GM12875 (cell line): ENCODE measurements around the gene C3orf20.

Experiments used
- H3K4me3 ChIP-seq: one replicate; pipeline ENCODE4 v1.5.1; 2011; ENCODE audit warnings: low read depth, low read length, control low read depth
- TF ChIP-seq, protein P1 (sequence below): IDR thresholded peaks from 2 replicates; pipeline ENCODE4 v1.5.1; 2011; ENCODE audit warnings: low read depth, mild to moderate bottlenecking, control low read depth, inconsistent platforms, low read length, moderate library complexity, borderline replicate concordance; ENCODE audit not compliant: insufficient read depth

C3orf20 gene

DNA sequence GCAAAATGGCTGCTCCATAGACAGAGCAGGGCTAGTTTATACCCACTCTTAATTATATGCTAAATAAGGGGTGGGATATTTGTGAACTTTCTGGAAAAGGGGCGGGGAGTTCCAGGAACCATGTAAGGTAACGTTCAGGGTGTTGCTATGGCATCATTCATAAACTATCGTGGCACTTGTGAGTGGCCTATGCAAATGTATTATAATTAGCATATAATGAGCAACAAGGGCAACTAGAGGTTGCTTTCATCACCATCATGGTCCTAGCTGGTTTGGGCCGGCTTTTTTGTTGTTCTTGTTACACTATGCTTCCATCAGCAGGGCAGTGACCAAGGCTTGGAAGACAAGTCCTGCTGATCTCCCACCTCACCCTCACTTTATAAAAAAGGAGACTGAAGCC is 100.6 kb downstream of the C3orf20 start:
- H3K4me3 ChIP-seq, result no peak overlapping the region
- TF ChIP-seq, protein P1, sequence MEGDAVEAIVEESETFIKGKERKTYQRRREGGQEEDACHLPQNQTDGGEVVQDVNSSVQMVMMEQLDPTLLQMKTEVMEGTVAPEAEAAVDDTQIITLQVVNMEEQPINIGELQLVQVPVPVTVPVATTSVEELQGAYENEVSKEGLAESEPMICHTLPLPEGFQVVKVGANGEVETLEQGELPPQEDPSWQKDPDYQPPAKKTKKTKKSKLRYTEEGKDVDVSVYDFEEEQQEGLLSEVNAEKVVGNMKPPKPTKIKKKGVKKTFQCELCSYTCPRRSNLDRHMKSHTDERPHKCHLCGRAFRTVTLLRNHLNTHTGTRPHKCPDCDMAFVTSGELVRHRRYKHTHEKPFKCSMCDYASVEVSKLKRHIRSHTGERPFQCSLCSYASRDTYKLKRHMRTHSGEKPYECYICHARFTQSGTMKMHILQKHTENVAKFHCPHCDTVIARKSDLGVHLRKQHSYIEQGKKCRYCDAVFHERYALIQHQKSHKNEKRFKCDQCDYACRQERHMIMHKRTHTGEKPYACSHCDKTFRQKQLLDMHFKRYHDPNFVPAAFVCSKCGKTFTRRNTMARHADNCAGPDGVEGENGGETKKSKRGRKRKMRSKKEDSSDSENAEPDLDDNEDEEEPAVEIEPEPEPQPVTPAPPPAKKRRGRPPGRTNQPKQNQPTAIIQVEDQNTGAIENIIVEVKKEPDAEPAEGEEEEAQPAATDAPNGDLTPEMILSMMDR, result no peak

DNA sequence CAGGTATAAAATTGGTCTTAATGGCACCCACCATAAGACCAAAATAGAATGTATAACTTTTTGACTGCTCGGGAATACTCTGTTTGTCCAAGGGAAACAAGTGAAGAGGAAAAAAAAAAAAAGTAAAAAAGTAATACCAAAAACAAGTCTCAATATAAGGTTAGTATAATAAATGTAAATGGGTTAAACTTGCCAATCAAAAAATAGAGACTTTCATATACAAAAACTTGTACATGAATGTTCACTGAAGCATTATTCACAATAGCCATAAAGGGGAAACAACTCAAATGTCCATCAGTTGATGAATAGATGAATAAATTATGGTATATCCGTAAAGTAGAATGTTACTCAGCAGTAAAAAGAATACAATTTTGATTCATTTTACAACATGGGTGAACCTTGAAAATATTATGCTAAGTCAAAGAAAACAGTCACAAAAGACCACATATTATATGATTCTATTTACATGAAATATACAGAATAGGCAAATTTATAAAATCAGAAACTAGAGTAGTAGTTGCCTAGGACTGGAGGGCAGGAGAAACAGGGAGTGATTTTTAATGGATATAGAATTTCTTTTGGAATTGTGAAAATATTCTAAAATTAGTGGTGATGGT is 104.2 kb downstream of the C3orf20 start:
- TF ChIP-seq, protein P1, result no peak
- H3K4me3 ChIP-seq, result no peak overlapping the region

DNA sequence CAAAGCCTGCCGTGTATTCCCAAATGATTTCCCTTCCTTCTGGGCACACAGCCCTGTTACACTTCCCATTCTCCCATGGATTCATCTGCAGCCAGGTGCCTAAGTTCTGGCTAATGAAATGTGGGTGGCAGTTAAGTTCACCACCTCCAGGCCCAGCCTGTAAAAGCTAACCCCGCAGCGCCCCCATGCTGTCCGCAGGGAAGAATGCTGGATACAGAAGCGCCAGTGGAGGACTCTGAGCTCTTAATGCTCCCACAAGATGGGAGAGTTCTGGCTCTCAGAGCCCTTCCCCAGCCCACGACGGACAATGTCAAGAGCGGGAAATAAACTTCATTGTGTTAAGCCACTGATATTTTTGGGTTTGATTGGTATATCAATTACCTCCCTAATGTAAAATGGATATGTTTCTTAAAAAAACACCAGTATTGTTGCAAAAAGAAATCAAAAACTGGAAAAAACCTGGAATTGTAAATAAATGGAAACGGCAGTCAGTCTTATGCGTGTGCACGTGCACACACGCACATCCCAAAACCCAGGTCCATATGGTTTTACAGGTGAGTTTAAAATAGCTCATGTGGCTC is 106.1 kb downstream of the C3orf20 start:
- TF ChIP-seq, protein P1, result peak; percentile 84

DNA sequence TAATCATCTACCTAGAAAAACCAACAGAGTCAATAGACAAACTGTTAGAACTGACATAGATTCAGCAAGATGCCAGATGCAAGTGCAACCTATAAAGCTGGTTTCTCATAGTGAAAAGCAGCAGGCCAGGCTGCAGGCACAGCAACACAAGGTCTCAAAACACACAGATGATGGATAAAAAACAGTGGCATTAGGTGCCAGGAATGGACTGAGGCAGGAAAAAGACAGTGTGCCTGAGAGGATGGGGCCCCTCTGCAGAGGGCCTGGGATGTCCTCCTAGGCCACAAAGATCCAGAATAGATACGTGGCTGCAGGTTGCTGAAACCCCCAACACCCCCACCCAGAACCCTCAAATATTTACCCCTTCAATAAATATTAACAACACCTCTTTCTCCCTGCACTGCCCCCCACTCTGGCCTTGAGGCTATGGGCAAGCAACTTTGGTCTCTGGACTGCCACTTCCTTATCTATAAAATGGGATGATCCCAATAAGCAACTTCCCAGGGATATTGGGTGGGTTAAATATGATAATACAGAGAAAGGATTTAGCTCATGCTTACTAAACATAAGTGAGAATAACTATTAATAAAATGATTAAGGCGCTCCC is 108.6 kb downstream of the C3orf20 start:
- no peak overlapping the region for H3K4me3 ChIP-seq
- TF ChIP-seq, protein P1, result no peak

More for the DNA sequence above, 106.1 kb downstream of the C3orf20 start:
- H3K4me3 ChIP-seq, result no peak overlapping the region

DNA sequence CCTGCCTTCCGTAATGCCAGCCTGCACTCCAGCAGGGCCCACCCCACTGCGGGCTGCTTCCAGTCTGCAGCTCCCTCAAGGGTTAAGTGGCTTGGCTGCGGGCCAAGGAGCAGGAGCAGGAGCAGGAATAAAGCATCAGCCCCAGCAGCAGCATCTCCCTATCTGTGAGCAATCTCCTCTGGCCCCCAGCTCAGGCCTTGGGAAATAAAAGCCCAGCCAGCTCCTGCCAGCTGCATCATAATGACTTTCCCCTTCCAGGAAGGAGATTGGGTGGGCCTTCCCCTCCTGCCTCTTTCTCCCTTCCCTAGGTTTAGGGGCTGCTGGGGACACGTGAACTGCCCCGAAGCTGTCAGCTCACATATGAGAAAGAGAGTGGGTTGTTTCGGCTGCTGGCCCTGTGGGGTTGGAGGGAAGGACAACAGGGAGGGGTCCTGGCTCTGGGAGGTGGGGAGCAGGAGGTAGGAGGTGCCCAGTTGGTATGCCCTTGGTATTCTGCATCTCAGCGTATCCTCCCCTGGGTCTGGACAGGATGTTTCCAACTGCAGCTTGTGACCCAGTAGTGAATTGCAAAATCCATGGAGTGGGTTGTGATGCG is 109.2 kb downstream of the C3orf20 start:
- TF ChIP-seq, protein P1, result no peak

DNA sequence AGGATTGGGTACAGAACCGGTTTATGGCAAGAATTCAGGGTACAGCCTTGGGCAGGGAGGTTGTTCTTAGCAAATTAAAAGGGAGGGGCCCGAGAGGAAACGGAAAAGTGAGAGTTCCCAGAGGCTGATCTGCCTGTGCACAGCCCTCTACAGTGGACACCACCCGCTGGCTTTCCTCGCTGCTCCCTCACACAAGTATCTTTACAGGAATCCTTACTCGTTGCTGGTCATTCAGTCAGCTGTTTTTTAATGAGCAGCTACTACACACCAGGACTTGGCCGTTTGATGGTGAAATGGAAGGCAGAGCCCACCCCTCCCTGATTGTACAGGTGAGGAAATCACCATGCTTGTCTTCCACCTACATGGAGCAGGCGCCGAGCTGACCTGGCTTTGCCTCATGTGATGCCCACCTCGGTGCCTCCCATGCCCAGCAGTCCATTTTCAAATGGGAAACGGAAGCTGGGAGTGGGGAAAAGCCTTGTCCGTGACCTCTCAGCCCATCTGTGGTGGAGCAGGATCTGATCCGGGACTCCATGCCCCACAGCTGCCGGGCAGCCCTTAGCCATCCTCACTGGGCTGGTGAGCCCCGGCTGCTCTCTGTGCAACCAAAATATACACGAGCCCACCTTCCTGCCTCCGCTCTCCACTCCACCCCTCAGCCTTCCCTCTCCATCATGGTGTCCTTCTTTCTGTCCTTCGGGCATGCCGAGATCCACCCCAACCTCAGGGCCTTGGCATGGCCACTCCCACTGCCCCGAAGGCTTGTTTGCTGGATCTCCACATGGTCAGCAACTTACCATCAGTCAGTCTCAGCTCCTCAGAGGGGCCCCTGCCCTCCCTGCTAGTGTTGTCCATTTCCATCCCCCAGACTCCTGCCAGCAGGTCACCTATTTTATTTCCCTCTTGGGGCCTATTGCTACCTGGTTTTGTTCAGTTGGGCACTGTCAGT is 110.5 kb downstream of the C3orf20 start:
- TF ChIP-seq, protein P1, result no peak

More for the DNA sequence above, 109.2 kb downstream of the C3orf20 start:
- no peak overlapping the region for H3K4me3 ChIP-seq

More for the DNA sequence above, 110.5 kb downstream of the C3orf20 start:
- H3K4me3 ChIP-seq, result no peak overlapping the region
